ENCODE results near the gene KANSL1L. TPM values are rescaled to one million over a fixed set of nuclear protein-coding genes. Genes with fewer than 3 reads are reported as not detected.

KANSL1L gene
- polyA plus RNA-seq, 2 of the 4 experiments (the other 2 are of a cell fraction): 1.0 to 2.7 TPM

DNA sequence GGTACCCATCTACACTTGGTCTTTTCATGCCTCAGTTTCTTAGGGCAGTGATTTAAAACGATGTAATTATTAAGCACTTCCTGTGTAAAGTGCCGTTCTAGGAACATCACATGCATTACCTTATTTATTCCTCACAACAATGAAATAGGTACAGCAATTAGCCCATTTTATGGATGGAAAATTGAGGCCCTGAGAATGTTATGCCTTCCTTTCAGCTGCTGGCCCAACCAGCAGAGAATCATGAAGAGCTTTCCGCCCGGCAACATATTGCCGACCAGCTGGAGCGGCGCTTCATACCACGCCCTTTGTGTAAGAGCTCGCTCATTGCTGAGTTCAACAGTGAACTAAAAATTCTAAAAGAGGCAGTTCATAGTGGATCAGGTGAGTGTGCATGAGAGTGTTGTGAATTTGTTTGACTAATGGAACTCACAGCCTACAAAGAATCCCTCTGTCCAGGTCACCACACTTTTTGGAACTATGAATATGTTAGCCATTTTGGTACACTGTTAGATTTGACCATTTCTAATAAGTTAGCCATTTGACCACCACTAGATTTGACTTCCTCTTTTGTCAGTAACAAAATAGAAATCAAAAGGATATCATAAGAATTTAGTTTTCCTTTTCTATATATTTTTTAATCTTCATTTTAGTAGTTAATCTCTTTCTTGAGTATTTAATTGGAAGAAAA lies 194.4 kb downstream of the KANSL1L start:
- no peak for TF ChIP-seq EHMT2 (IDR thresholded peaks at IDR 0.05; ENCODE audit: low read depth)
- TF ChIP-seq FOXS1 (CRISPR knock-in tag; IDR thresholded peaks at IDR 0.05): no peak
- TF ChIP-seq EP300 (IDR thresholded peaks at IDR 0.05): no peak
- no peak for TF ChIP-seq EHF (CRISPR knock-in tag; IDR thresholded peaks at IDR 0.05)
- TF ChIP-seq NPAS2 (CRISPR knock-in tag; IDR thresholded peaks at IDR 0.05; ENCODE audit: borderline replicate concordance): no peak
- no peak for TF ChIP-seq SREBF2 (IDR thresholded peaks at IDR 0.05)
- WGBS (ENCODE audit: missing lambda C conversion rate): 26% methylated on average over 9 of the region's 9 CpGs
- ChIA-PET CTCF (interaction anchor here (0.8 to 3.6 kb wide), 10 partner anchors 8 to 227 kb away, joined by 3 to 26 read pairs (median 5); no protein-coding TSS in a partner anchor), POLR2A (no interaction called here)
- no peak for FAIRE-seq
- no peak overlapping the region for H3K27ac ChIP-seq
- DNase-seq (ENCODE audit: low read depth in 1 of 2, low spot score in 1 of 2): no peak
- no peak for ATAC-seq
- no peak overlapping the region for H3K4me2 ChIP-seq
- H3K4me1 ChIP-seq: no peaks in the 10 kb centered on the region
- H3K9me3 ChIP-seq: no peaks in the 10 kb centered on the region
- no peak overlapping the region for H3K4me3 ChIP-seq

DNA sequence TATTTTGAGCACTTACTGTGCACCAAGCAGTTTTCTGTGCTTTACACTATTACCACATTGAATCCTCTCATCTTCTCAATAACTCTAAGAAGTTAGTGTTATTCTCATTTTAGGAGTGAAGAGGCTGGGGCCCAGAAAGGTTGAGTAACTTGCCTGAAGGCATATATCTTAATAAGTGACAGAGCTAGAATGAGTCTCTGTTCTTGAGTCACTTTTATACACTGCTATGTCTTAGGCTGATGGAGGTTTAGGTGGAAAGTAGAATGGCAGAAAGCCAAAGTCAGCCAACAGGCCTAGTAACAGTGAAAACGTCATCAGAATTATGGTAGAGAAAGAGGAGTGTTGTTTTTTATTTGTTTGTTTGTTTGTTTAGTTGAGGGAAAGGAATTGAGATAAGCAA lies 196.6 kb downstream of the KANSL1L start:
- POLR2A ChIA-PET: no interaction called here
- ATAC-seq: no peak
- Histone ChIP-seq H3K9me3 (no peaks in the 10 kb centered on the region), H3K4me1 (no peaks in the 10 kb centered on the region), H3K4me3 (no peak overlapping the region), H3K27ac (no peak overlapping the region), H3K4me2 (no peak overlapping the region)
- TF ChIP-seq, protein P1, sequence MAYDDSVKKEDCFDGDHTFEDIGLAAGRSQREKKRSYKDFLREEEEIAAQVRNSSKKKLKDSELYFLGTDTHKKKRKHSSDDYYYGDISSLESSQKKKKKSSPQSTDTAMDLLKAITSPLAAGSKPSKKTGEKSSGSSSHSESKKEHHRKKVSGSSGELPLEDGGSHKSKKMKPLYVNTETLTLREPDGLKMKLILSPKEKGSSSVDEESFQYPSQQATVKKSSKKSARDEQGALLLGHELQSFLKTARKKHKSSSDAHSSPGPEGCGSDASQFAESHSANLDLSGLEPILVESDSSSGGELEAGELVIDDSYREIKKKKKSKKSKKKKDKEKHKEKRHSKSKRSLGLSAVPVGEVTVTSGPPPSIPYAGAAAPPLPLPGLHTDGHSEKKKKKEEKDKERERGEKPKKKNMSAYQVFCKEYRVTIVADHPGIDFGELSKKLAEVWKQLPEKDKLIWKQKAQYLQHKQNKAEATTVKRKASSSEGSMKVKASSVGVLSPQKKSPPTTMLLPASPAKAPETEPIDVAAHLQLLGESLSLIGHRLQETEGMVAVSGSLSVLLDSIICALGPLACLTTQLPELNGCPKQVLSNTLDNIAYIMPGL (CRISPR knock-in tag; IDR thresholded peaks at IDR 0.05; ENCODE audit: borderline replicate concordance): no peak
- CTCF ChIA-PET: no interaction called here
- 0% methylated on average over 1 of the region's 1 CpG for WGBS (ENCODE audit: missing lambda C conversion rate)
- DNase-seq (ENCODE audit: low read depth in 1 of 2, low spot score in 1 of 2): no peak
- no peak for FAIRE-seq

DNA sequence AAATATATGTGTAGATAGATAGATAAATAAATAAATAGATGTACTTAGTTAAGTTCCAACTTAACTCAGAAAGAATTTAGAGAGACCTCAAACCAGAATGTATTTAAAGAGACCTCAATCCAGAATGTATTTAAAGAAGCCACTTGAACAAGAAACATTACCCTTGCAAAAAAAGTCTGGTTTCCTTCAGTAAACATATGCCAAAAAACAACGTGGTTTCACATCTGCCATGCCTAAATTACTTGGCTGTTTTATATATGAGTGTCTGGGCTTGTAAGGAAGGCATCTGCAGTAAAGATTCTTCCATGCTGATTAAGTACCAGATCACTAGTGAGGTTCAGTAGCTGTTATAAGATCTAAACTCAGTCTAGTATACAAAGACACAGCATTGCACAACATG lies 197.9 kb downstream of the KANSL1L start:
- H3K4me3 ChIP-seq: no peak overlapping the region
- POLR2A ChIA-PET: no interaction called here
- H3K4me1 ChIP-seq: no peaks in the 10 kb centered on the region
- WGBS (ENCODE audit: missing lambda C conversion rate): 0% methylated on average over 1 of the region's 1 CpG
- TF ChIP-seq RFX5 (IDR thresholded peaks at IDR 0.05): no peak
- no peak for TF ChIP-seq BHLHE40 (IDR thresholded peaks at IDR 0.05; ENCODE audit: low read depth, low read length)
- no peak for FAIRE-seq
- no peak for DNase-seq (ENCODE audit: low read depth in 1 of 2, low spot score in 1 of 2)
- H3K4me2 ChIP-seq: no peak overlapping the region
- no peaks in the 10 kb centered on the region for H3K9me3 ChIP-seq
- H3K27ac ChIP-seq: no peak overlapping the region
- no peak for ATAC-seq
- CTCF ChIA-PET: interaction anchor here (1.1 kb wide), 1 partner anchor 226 kb away, joined by 3 read pairs; no protein-coding TSS in a partner anchor

Other genes with a start within 250 kb of the KANSL1L start
- 116 and 118 TPM in 2 replicates for gene RPE, start 168.8 kb downstream of the KANSL1L start, polyA plus RNA-seq (2011; rRNA removed)
- gene RPE, start 168.8 kb downstream of the KANSL1L start, polyA plus RNA-seq (2017; fragmentation: RNase III; extraction: RNeasy Plus Mini Kit Qiagen cat#74134 plus additional on column Dnase treatment): 77.1 to 85.8 TPM (median 81.5 TPM) in 3 replicates
- gene ACADL, start 54.0 kb upstream of the KANSL1L start, polyA plus RNA-seq (2011; rRNA removed): 0.10 and 0.11 TPM in 2 replicates
- not detected in 3 replicates for gene ACADL, start 54.0 kb upstream of the KANSL1L start, polyA plus RNA-seq (2017; fragmentation: RNase III; extraction: RNeasy Plus Mini Kit Qiagen cat#74134 plus additional on column Dnase treatment)
- not detected in 2 replicates for gene MYL1, start 143.8 kb upstream of the KANSL1L start, polyA plus RNA-seq (2011; rRNA removed)
- not detected in 3 replicates for gene MYL1, start 143.8 kb upstream of the KANSL1L start, polyA plus RNA-seq (2017; fragmentation: RNase III; extraction: RNeasy Plus Mini Kit Qiagen cat#74134 plus additional on column Dnase treatment)

Measured in A549 (cell line).